A549 treated with CORT108297 at 1 μM for 4 hours (cell line): Measurements from ENCODE around the gene GRAMD1C. TPM values are rescaled to one million over a fixed set of nuclear protein-coding genes. Genes with fewer than 3 reads are reported as not detected.

Source experiments
- total RNA-seq: library from RNA; stranded (reverse); fragments of 200-300 nt; extraction: Qiagen RNA extraction; gene quantifications from 5 replicates; pipeline ENCODE4 v1.2.3, GENCODE V29; 2022

GRAMD1C gene
- total RNA-seq, result 0.23 to 1.2 TPM (median 0.43 TPM) in 5 replicates

GRCh38 chr3:113838631-113839209 lies at the start of gene GRAMD1C:
Gene GRAMD1C (plus strand): TSS chr3:113838788. CDS start chr3:113838910, 122 bp downstream.

DNA sequence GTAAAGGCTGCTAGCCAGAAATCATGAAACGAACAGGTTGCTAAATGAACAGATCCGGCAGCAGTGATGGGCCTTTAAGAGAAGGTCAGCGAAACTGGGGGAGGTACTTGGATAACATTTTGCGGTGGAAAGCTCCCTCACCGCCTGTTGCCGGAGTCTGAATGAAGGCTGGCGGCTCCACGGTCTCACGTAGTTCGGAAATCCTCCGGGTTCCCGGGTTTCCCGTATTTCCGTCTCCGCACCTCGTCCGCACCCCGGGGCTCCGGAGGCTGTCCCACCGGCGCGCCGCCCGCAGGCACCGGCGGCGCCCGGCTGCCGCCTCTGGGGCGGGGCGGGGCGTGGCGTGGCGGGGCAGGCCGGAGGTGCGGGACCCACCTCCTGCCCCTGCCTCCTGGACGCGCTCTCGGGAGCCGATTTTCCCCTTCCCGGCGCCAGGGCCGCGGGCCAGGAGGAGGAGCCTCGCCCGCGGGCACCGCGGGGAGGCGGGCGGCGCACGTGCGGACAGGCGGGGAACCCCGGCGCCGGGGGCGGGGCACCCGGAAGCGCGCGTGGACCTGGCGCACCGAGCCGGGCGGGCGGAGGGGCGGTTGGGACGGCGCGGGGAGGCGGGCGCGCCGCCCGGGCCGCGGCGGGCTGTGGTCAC lies 108.9 kb downstream of the GRAMD1C start, which contains the start of gene ZDHHC23:
Gene ZDHHC23 (plus strand): TSS at position 642 of the 643 bp plus-strand sequence. CDS start 790 bp downstream, outside the sequence.

Other genes with a start within 250 kb of the GRAMD1C start
- gene USF3, start 142.1 kb upstream of the GRAMD1C start, total RNA-seq, result 2.3 to 2.9 TPM (median 2.6 TPM) in 5 replicates
- 147 to 179 TPM (median 161 TPM) in 5 replicates for gene NAA50, start 92.5 kb upstream of the GRAMD1C start, total RNA-seq
- 17.1 to 21.4 TPM (median 18.5 TPM) in 5 replicates for gene ATP6V1A, start 91.8 kb upstream of the GRAMD1C start, total RNA-seq
- gene ZDHHC23, start 109.2 kb downstream of the GRAMD1C start, total RNA-seq, result 3.4 to 4.4 TPM (median 3.6 TPM) in 5 replicates
- 1.7 to 2.5 TPM (median 2.0 TPM) in 5 replicates for gene CCDC191, start 217.7 kb downstream of the GRAMD1C start, total RNA-seq
- 22.7 to 29.9 TPM (median 24.1 TPM) in 5 replicates for gene QTRT2, start 217.9 kb downstream of the GRAMD1C start, total RNA-seq